K562 (cell line): ENCODE measurements around the gene SPATA12. TPM values are rescaled to one million over a fixed set of nuclear protein-coding genes. Genes with fewer than 3 reads are reported as not detected.

Experiments
- ATAC-seq: fragments of 200-7000 bp; cut with Tn5 transposase; 3 replicates; pipeline ENCODE4 v1.9.1; 2020; ENCODE audit warnings: moderate library complexity
- BruUV-seq: library from RNA; stranded (reverse); fragments of 400-500 nt; replicated peaks from 2 replicates; lab custom pipeline; 2021; lab: Mats Ljungman, UMichigan
- CTCF ChIA-PET: fragments of 300-600 bp; formaldehyde crosslinking; extraction: SDS; loops from one replicate; lab custom pipeline; 2021; ENCODE audit warnings: low intra/inter-chr PET ratio; lab: Yijun Ruan, JAX
- POLR2A ChIA-PET: fragments of 300-600, 350-650 bp; sonication (Branson Sonifier 250); formaldehyde crosslinking; extraction: SDS; loops from one replicate; lab custom pipeline; 2021; ENCODE audit warnings: antibody characterized with exemption, inconsistent platforms; lab: Yijun Ruan, JAX
- DNase-seq, 4 experiments: peaks; one replicate each; pipeline versions ENCODE4 v3.0.0 to v3.0.0-alpha.2; 2011 to 2018; ENCODE audit warnings: low spot score in 3 of 4, mixed read lengths in 3 of 4; ENCODE audit errors: extremely low read depth in 1 of 4
- FAIRE-seq: peaks from 2 replicates; lab custom pipeline; 2011; peaks lifted over from hg19 to GRCh38; lab: Jason Lieb, UNC
- H2AFZ ChIP-seq: 2 replicates; pipeline ENCODE4 v1.6.0; 2011; ENCODE audit warnings: low read depth, low read length, control low read depth, inconsistent platforms
- H3K27ac ChIP-seq: fragments of 200-600 bp; 3 replicates; pipeline ENCODE4 v1.8.0; 2011; ENCODE audit warnings: low read depth, mild to moderate bottlenecking, control low read depth, inconsistent platforms, low read length, moderate library complexity, mixed read lengths; ENCODE audit errors: extremely low read depth
- H3K27me3 ChIP-seq, 2 experiments: fragments of 300-600 bp in 1 of 2; 2 replicates in 1 of 2; 3 replicates in 1 of 2; pipeline versions ENCODE4 v1.6.0 to v1.8.0; 2011; ENCODE audit warnings: inconsistent platforms in 2 of 2, low read length in 2 of 2, mild to moderate bottlenecking in 1 of 2, mixed read lengths in 1 of 2, moderate library complexity in 1 of 2; ENCODE audit not compliant: control insufficient read depth in 2 of 2, insufficient read depth in 2 of 2
- H3K36me3 ChIP-seq: fragments of 300-600 bp; 3 replicates; pipeline ENCODE4 v1.8.0; 2011; ENCODE audit warnings: mild to moderate bottlenecking, low read length, inconsistent platforms; ENCODE audit not compliant: control insufficient read depth, insufficient read depth
- H3K4me1 ChIP-seq, 2 experiments: fragments of 200-600 bp in 1 of 2; replicated peaks in 1 of 2; 2 replicates in 1 of 2; 3 replicates in 1 of 2; pipeline versions ENCODE4 v1.5.1 to v1.8.0; 2011; ENCODE audit warnings: inconsistent platforms in 2 of 2, low read length in 2 of 2, mild to moderate bottlenecking in 1 of 2, mixed read lengths in 1 of 2, moderate library complexity in 1 of 2; ENCODE audit not compliant: control insufficient read depth in 2 of 2, insufficient read depth in 2 of 2
- H3K4me2 ChIP-seq: 2 replicates; pipeline ENCODE4 v1.6.1; 2011; ENCODE audit warnings: low read length, control low read depth, inconsistent platforms, mixed read lengths; ENCODE audit not compliant: insufficient read depth
- H3K4me3 ChIP-seq: fragments of 200-600 bp; sonication (generic), shearing (Covaris generic); 2 replicates; pipeline ENCODE4 v1.5.1; 2016; ENCODE audit warnings: control low read depth, inconsistent platforms
- H3K79me2 ChIP-seq: fragments of 200-600 bp; 3 replicates; pipeline ENCODE4 v1.8.0; 2011; ENCODE audit warnings: low read length, inconsistent platforms; ENCODE audit not compliant: control insufficient read depth, insufficient read depth
- H3K9ac ChIP-seq, 2 experiments: 2 replicates each; pipeline versions ENCODE4 v1.6.0 to v1.6.1; 2011; ENCODE audit warnings: low read depth in 2 of 2, low read length in 2 of 2, control low read depth in 1 of 2, inconsistent platforms in 1 of 2, mild to moderate bottlenecking in 1 of 2, mixed read lengths in 1 of 2; ENCODE audit not compliant: insufficient read depth in 1 of 2
- H3K9me1 ChIP-seq: one replicate; pipeline ENCODE4 v1.6.0; 2011; ENCODE audit warnings: inconsistent platforms, mild to moderate bottlenecking, low read length, moderate library complexity; ENCODE audit not compliant: control insufficient read depth, insufficient read depth
- H3K9me3 ChIP-seq: replicated peaks from 2 replicates; pipeline ENCODE4 v1.5.1; 2011; ENCODE audit warnings: low read depth, low read length, inconsistent platforms; ENCODE audit not compliant: control insufficient read depth, insufficient read depth
- H4K20me1 ChIP-seq: replicated peaks from 2 replicates; pipeline ENCODE4 v1.6.1; 2011; ENCODE audit warnings: low read length, inconsistent platforms, mixed read lengths; ENCODE audit not compliant: control insufficient read depth, insufficient read depth
- CAMTA2 ChIP-seq: fragments of 250-450 bp; sonication (Bioruptor Pico); conservative IDR thresholded peaks from 2 replicates; pipeline ENCODE4 v1.5.1; 2022
- DDX20 ChIP-seq: fragments of 450-650 bp; IDR thresholded peaks from 2 replicates; pipeline ENCODE4 v1.6.1; 2016; ENCODE audit warnings: missing genetic modification characterization, low read depth, mild to moderate bottlenecking, missing compliant biosample characterization, moderate library complexity
- FOXJ3 ChIP-seq: sonication (generic); formaldehyde crosslinking; IDR thresholded peaks from 2 replicates; pipeline ENCODE4 v1.4.0; 2020; ENCODE audit warnings: mild to moderate bottlenecking, missing genetic modification reagents
- ILK ChIP-seq: fragments of 450-650 bp; IDR thresholded peaks from 2 replicates; pipeline ENCODE4 v1.6.1; 2016; ENCODE audit warnings: missing genetic modification characterization, low read depth, mild to moderate bottlenecking, missing compliant biosample characterization, moderate library complexity, borderline replicate concordance
- KDM1A ChIP-seq, 2 experiments: fragments of 450-650 bp; IDR thresholded peaks; 2 replicates each; pipeline ENCODE4 v1.6.1; 2016; ENCODE audit warnings: mild to moderate bottlenecking in 2 of 2
- SMAD2 ChIP-seq: fragments of 150-350 bp; IDR thresholded peaks from 2 replicates; pipeline ENCODE4 v1.6.1; 2014; ENCODE audit warnings: low read depth, mild to moderate bottlenecking, low read length
- ZNF140 ChIP-seq: fragments of 250-450 bp; sonication (Bioruptor Pico); IDR thresholded peaks from 2 replicates; pipeline ENCODE4 v1.8.0; 2021; ENCODE audit warnings: moderate library complexity, mild to moderate bottlenecking, inconsistent platforms
- WGBS: fragments of 100-300 bp; shearing (Covaris generic); methylation state at CpG from one replicate; pipeline ENCODE4 v1.1.6; 2016; ENCODE audit warnings: low coverage, mixed read lengths; ENCODE audit not compliant: insufficient coverage; ENCODE audit errors: missing lambda C conversion rate; 5-methylcytosine and 5-hydroxymethylcytosine counted together
- in situ Hi-C: fragments of 300-500 bp; cut with MboI; formaldehyde crosslinking; loops from 4 replicates; pipeline ENCODE4 v1.15.0; 2018; ENCODE audit warnings: inconsistent platforms, mixed read lengths
- intact Hi-C: fragments of 100-400 bp; cut with micrococcal nuclease; formaldehyde crosslinking; loops from 2 replicates; pipeline ENCODE4 v1.14.2; 2022
- polyA plus RNA-seq, 8 experiments: library from polyadenylated mRNA; depleted of rRNA in 4 of 8; stranded (reverse) in 5 of 8; unstranded in 3 of 8; fragments of >200 nt; fragmentation: Nextera tagmentation in 2 of 8; fragmentation: Illumina TruSeq in 1 of 8; extraction: Ambion mirVana in 2 of 8; extraction: Trizol in 1 of 8; gene quantifications; 2 replicates each; pipeline versions ENCODE4 v1.2.1 to v1.2.3, GENCODE V29; 2011 to 2014; ENCODE audit warnings: inconsistent platforms in 1 of 8, missing spikeins in 1 of 8
- total RNA-seq, 7 experiments: library from RNA; depleted of rRNA in 6 of 7; stranded (reverse); fragments of >200 nt in 6 of 7; fragmentation: Illumina TruSeq in 2 of 7; extraction: Trizol in 2 of 7; gene quantifications; 2 replicates each; pipeline versions ENCODE4 v1.2.1 to v1.2.3, GENCODE V29; 2011 to 2021; ENCODE audit warnings: low replicate concordance in 1 of 7
- TF ChIP-seq, protein P1 (sequence below): IDR thresholded peaks from 2 replicates; pipeline ENCODE4 v1.6.1; 2011; ENCODE audit not compliant: insufficient read length; ENCODE audit errors: extremely low read depth
- TF ChIP-seq, protein P2 (sequence below): sonication (generic); formaldehyde crosslinking; IDR thresholded peaks from 2 replicates; pipeline ENCODE4 v1.9.0; 2022; ENCODE audit warnings: mild to moderate bottlenecking, missing genetic modification reagents
- TF ChIP-seq, protein P3 (sequence below): fragments of 450-650 bp; formaldehyde crosslinking; IDR thresholded peaks from 2 replicates; pipeline ENCODE4 v1.4.0; 2020; ENCODE audit warnings: mild to moderate bottlenecking, moderate library complexity
- TF ChIP-seq, protein P4 (sequence below): sonication (generic); formaldehyde crosslinking; IDR thresholded peaks from 2 replicates; pipeline ENCODE4 v1.8.1; 2023; ENCODE audit warnings: mild to moderate bottlenecking, missing genetic modification reagents

SPATA12 gene
- total and polyA plus RNA-seq, 9 of the 15 experiments (the other 6 are each of a cell fraction or from before 2014, with no cell fraction given) = not detected

DNA sequence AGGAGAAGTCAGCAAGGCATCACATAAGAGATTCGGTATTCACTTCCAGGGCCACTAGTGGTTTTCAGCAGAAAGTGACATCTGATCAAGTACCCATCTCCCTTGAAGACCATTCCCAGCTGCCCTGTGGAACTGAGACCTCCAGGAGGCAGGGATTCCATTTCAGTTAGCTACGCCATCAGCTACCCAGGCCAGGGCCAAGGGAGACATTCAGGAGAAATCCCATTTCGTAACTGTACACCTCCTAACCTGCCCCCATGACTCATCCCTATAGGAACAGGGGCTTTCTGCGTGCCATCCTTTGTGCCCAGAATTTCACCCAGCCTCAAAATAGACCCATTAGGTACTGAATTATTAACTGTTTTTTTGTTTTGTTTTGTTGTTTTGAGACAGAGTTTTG is 24.7 kb downstream of the SPATA12 start:
- H3K4me1 ChIP-seq = no peaks in the 10 kb centered on the region
- in situ Hi-C loops = no loop called here
- FAIRE-seq = no peak

DNA sequence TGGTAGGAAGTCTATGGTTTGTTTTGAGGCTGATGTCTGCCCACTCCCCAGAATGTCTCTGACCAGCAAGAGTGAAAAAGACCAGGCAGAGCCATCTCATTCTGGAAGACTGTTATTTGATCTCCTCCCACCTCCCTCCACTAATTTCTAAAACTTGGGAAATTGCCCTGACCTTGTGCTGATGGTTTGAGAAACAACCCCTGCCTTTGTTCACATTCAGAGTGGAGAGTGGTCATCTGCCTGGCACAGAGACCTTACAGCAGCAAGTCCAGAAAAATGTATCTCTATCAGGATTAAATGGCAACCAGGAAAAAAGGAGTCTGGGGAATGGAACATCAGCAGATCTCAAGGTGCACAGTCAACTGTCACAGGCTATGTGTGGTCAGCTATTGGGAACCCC is 25.7 kb downstream of the SPATA12 start:
- no peaks in the 10 kb centered on the region for H3K79me2 ChIP-seq
- no peak overlapping the region for H3K4me2 ChIP-seq
- H3K36me3 ChIP-seq = no peaks in the 10 kb centered on the region
- no peak overlapping the region for H2AFZ ChIP-seq
- H3K9me3 ChIP-seq = no peaks in the 10 kb centered on the region
- TF ChIP-seq ZNF140 = no peak
- TF ChIP-seq, protein P1, sequence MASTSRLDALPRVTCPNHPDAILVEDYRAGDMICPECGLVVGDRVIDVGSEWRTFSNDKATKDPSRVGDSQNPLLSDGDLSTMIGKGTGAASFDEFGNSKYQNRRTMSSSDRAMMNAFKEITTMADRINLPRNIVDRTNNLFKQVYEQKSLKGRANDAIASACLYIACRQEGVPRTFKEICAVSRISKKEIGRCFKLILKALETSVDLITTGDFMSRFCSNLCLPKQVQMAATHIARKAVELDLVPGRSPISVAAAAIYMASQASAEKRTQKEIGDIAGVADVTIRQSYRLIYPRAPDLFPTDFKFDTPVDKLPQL = no peak
- TF ChIP-seq, protein P2, sequence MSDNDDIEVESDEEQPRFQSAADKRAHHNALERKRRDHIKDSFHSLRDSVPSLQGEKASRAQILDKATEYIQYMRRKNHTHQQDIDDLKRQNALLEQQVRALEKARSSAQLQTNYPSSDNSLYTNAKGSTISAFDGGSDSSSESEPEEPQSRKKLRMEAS = no peak
- no peak for TF ChIP-seq KDM1A (IDR thresholded peaks at IDR 0.05)
- no peak for TF ChIP-seq FOXJ3 (CRISPR knock-in tag)
- TF ChIP-seq, protein P3, sequence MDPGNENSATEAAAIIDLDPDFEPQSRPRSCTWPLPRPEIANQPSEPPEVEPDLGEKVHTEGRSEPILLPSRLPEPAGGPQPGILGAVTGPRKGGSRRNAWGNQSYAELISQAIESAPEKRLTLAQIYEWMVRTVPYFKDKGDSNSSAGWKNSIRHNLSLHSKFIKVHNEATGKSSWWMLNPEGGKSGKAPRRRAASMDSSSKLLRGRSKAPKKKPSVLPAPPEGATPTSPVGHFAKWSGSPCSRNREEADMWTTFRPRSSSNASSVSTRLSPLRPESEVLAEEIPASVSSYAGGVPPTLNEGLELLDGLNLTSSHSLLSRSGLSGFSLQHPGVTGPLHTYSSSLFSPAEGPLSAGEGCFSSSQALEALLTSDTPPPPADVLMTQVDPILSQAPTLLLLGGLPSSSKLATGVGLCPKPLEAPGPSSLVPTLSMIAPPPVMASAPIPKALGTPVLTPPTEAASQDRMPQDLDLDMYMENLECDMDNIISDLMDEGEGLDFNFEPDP (CRISPR knock-in tag) = no peak
- TF ChIP-seq DDX20 (tag) = no peak
- no peak for TF ChIP-seq SMAD2
- TF ChIP-seq CAMTA2 (CRISPR knock-in tag) = no peak
- H3K4me1 ChIP-seq = no peaks in the 10 kb centered on the region
- BruUV-seq = no TSS peak
- intact Hi-C loops = no loop called here
- ChIA-PET POLR2A (no interaction called here), CTCF (no interaction called here)
- H3K9me1 ChIP-seq = no peaks in the 10 kb centered on the region
- no peak overlapping the region for H3K9ac ChIP-seq
- H3K27ac ChIP-seq = no peak overlapping the region
- no peaks in the 10 kb centered on the region; a peak in 2 of 5 replicates for H3K27me3 ChIP-seq
- H4K20me1 ChIP-seq = no peaks in the 10 kb centered on the region
- no peak for ATAC-seq
- no peak for FAIRE-seq
- no peak for DNase-seq
- no peak overlapping the region for H3K4me3 ChIP-seq
- in situ Hi-C loops = no loop called here

More for the DNA sequence above, 24.7 kb downstream of the SPATA12 start:
- no peaks in the 10 kb centered on the region for H3K9me3 ChIP-seq
- no peak overlapping the region for H3K4me3 ChIP-seq
- no peak for DNase-seq
- no peaks in the 10 kb centered on the region for H3K9me1 ChIP-seq
- no peak overlapping the region for H2AFZ ChIP-seq
- H3K79me2 ChIP-seq = no peaks in the 10 kb centered on the region
- 9% methylated on average over 4 of the region's 4 CpGs for WGBS
- no peak overlapping the region for H3K4me2 ChIP-seq
- POLR2A ChIA-PET = no interaction called here
- no peaks in the 10 kb centered on the region for H3K36me3 ChIP-seq
- CTCF ChIA-PET = no interaction called here
- TF ChIP-seq, protein P4, sequence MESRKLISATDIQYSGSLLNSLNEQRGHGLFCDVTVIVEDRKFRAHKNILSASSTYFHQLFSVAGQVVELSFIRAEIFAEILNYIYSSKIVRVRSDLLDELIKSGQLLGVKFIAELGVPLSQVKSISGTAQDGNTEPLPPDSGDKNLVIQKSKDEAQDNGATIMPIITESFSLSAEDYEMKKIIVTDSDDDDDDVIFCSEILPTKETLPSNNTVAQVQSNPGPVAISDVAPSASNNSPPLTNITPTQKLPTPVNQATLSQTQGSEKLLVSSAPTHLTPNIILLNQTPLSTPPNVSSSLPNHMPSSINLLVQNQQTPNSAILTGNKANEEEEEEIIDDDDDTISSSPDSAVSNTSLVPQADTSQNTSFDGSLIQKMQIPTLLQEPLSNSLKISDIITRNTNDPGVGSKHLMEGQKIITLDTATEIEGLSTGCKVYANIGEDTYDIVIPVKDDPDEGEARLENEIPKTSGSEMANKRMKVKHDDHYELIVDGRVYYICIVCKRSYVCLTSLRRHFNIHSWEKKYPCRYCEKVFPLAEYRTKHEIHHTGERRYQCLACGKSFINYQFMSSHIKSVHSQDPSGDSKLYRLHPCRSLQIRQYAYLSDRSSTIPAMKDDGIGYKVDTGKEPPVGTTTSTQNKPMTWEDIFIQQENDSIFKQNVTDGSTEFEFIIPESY (CRISPR knock-in tag) = no peak
- TF ChIP-seq ILK (tag) (no peak), DDX20 (tag) (no peak)
- TF ChIP-seq, all 486 proteins: peak for 0
- intact Hi-C loops = no loop called here
- H3K27ac ChIP-seq = no peak overlapping the region
- no peak overlapping the region for H3K9ac ChIP-seq
- H4K20me1 ChIP-seq = no peaks in the 10 kb centered on the region
- no peaks in the 10 kb centered on the region; a peak in 2 of 5 replicates for H3K27me3 ChIP-seq
- no TSS peak for BruUV-seq
- ATAC-seq = no peak
